ENCODE measurements around the gene PFKFB4. TPM values are rescaled to one million over a fixed set of nuclear protein-coding genes. Genes with fewer than 3 reads are reported as not detected.

PFKFB4 gene
- total and polyA plus RNA-seq, 2 donors (not counting 1 experiment from before 2014, with no cell fraction given) = 1.3 to 3.3 TPM

DNA sequence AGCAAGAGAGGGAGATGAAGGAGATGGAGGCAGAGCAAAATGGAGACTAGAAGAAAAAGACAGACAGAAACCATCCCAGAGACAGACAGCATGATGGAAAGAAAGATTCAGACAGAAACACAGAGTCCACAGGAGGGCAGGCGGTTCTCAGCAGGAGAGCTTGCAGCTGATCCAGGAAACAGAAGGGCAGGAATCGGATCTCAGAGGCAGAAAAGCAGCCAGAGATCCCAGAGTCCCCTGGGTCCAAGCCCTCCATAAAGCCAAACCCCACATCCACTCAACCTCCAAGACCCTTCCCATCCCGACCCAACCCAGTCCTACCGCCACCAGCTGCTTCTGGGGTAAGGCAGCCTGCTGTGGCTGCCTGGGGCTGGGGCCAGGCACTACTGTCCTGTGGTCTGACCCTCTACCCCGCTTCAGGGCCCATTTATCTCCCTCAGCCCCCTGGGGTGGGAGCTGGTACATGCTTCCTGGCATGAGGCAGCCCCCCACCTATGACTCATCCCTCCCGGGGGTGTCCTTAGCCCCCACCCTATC lies 6.8 kb upstream of the PFKFB4 start, which contains the start of gene UCN2:
UCN2 (minus strand) TSS at position 400 of the 537 bp plus-strand sequence. CDS start 657 bp downstream, outside the sequence.
- intact Hi-C loops (cut with micrococcal nuclease) = no loop called here
- no peak within 1 kb of the TSS for H2AFZ ChIP-seq (ENCODE audit: insufficient read depth, low read depth, low read length, poor library complexity, severe bottlenecking)
- peaks cover 11 to 18% of the 10 kb centered on the region in 2 donors for H3K4me1 ChIP-seq (ENCODE audit: control insufficient read depth in 2 of 2, insufficient read depth in 2 of 2, low read length in 2 of 2)
- H3K9ac ChIP-seq (ENCODE audit: low read length) = no peak within 1 kb of the TSS
- no peaks in the 10 kb centered on the region for H3K36me3 ChIP-seq (replicated peaks in 1 of 2; ENCODE audit: control extremely low read depth in 1 of 2, control insufficient read depth in 1 of 2, extremely low read depth in 1 of 2, insufficient read depth in 2 of 2, low read length in 1 of 2)
- Mint-ChIP-seq H3K27me3 (no peaks in the 10 kb centered on the region), H3K9me3 (ENCODE audit: insufficient read depth) (no peaks in the 10 kb centered on the region), H3K4me3 (no peak within 1 kb of the TSS), H3K27ac (no peak within 1 kb of the TSS), H3K4me1 (peaks cover 19% of the 10 kb centered on the region)
- TF ChIP-seq, protein P1, sequence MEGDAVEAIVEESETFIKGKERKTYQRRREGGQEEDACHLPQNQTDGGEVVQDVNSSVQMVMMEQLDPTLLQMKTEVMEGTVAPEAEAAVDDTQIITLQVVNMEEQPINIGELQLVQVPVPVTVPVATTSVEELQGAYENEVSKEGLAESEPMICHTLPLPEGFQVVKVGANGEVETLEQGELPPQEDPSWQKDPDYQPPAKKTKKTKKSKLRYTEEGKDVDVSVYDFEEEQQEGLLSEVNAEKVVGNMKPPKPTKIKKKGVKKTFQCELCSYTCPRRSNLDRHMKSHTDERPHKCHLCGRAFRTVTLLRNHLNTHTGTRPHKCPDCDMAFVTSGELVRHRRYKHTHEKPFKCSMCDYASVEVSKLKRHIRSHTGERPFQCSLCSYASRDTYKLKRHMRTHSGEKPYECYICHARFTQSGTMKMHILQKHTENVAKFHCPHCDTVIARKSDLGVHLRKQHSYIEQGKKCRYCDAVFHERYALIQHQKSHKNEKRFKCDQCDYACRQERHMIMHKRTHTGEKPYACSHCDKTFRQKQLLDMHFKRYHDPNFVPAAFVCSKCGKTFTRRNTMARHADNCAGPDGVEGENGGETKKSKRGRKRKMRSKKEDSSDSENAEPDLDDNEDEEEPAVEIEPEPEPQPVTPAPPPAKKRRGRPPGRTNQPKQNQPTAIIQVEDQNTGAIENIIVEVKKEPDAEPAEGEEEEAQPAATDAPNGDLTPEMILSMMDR (IDR thresholded peaks at IDR 0.05) = no peak
- no peak for TF ChIP-seq EZH2 (IDR thresholded peaks at IDR 0.05; ENCODE audit: borderline replicate concordance, insufficient read depth, low read depth, low read length, poor library complexity, severe bottlenecking)
- POLR2A ChIA-PET = interaction anchor here (0.8 kb wide), 1 partner anchor 459 kb away, joined by 10 read pairs; the partner anchor contains the start of gene NDUFAF3
- no peak within 1 kb of the TSS for H3K27ac ChIP-seq (ENCODE audit: low read length in 2 of 2)
- H3K9me3 ChIP-seq (ENCODE audit: control extremely low read depth in 1 of 3, control insufficient read depth in 2 of 3, insufficient read depth in 1 of 3, low read length in 2 of 3) = no peaks in the 10 kb centered on the region
- no peaks in the 10 kb centered on the region for H4K20me1 ChIP-seq (ENCODE audit: control insufficient read depth, insufficient read depth, low read length, poor library complexity, severe bottlenecking)
- no peak within 1 kb of the TSS for H3K4me3 ChIP-seq (ENCODE audit: control extremely low read depth in 1 of 5, extremely low read depth in 1 of 5, insufficient read depth in 1 of 5, low read depth in 2 of 5, low read length in 4 of 5)
- H3K27me3 ChIP-seq (replicated peaks in 1 of 4; ENCODE audit: control extremely low read depth in 1 of 4, control insufficient read depth in 3 of 4, insufficient read depth in 4 of 4, low read length in 3 of 4) = no peaks in the 10 kb centered on the region
- no peak within 1 kb of the TSS for H3K4me2 ChIP-seq (replicated peaks; ENCODE audit: low read depth, low read length, poor library complexity, severe bottlenecking)
- DNase-seq (no peak), ATAC-seq (ENCODE audit: low read depth) (no peak)
- H3K79me2 ChIP-seq (ENCODE audit: control insufficient read depth, insufficient read depth, low read length) = no peaks in the 10 kb centered on the region
- 82% methylated on average over 5 of the region's 6 CpGs for WGBS (ENCODE audit: insufficient coverage)
- CTCF ChIA-PET = interaction anchor here (1.1 kb wide), 1 partner anchor 14 kb away, joined by 3 read pairs; no protein-coding TSS in a partner anchor

DNA sequence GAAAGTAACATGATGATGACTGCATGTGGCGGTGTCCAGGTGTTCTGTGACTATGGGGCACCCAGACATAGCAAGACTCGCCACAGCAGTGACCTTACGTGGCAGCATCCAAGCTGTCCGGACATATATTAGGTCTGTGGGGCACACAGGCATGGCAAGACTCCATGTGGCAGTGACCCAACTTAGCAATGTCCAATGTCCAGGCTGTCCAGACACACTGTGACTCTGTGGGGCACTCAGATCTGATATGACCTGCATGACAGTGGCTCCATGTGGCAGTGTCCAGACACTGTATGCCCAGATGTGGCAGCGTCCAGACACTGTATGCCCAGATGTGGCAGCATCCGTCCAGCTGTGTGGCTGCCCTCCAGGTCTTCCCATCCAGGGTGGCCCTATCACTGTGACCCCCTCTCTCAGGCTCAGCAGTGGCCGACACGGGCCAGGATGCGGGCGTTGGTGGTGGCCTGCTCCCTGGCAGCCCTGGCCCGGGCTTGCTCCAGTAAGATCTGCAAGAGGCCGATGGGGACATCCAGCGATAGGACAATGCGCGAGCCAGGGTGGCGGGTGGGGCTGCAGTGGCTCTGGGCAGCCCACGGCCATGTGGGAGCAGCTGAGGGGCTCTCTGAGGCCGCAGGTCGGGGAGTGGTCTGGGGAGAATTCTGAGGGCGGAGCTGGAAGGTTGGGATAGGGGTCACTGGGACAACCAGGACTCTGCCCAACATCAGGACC lies 5.9 kb upstream of the PFKFB4 start:
- TF ChIP-seq EZH2 (IDR thresholded peaks at IDR 0.05; ENCODE audit: borderline replicate concordance, insufficient read depth, low read depth, low read length, poor library complexity, severe bottlenecking) = no peak
- TF ChIP-seq, protein P1 (IDR thresholded peaks at IDR 0.05) = no peak
- 90% methylated on average over 16 of the region's 20 CpGs for WGBS (ENCODE audit: insufficient coverage)

More for the DNA sequence above, 5.9 kb upstream of the PFKFB4 start:
- Histone ChIP-seq H3K9ac (ENCODE audit: low read length) (no peak overlapping the region), H3K4me1 (ENCODE audit: control insufficient read depth in 2 of 2, insufficient read depth in 2 of 2, low read length in 2 of 2) (peaks cover 11 to 28% of the 10 kb centered on the region in 2 donors), H3K36me3 (replicated peaks in 1 of 2; ENCODE audit: control extremely low read depth in 1 of 2, control insufficient read depth in 1 of 2, extremely low read depth in 1 of 2, insufficient read depth in 2 of 2, low read length in 1 of 2) (no peaks in the 10 kb centered on the region), H3K79me2 (ENCODE audit: control insufficient read depth, insufficient read depth, low read length) (no peaks in the 10 kb centered on the region), H3K27me3 (replicated peaks in 1 of 4; ENCODE audit: control extremely low read depth in 1 of 4, control insufficient read depth in 3 of 4, insufficient read depth in 4 of 4, low read length in 3 of 4) (no peaks in the 10 kb centered on the region), H3K9me3 (ENCODE audit: control extremely low read depth in 1 of 3, control insufficient read depth in 2 of 3, insufficient read depth in 1 of 3, low read length in 2 of 3) (no peaks in the 10 kb centered on the region), H3K4me2 (replicated peaks; ENCODE audit: low read depth, low read length, poor library complexity, severe bottlenecking) (no peak overlapping the region), H4K20me1 (ENCODE audit: control insufficient read depth, insufficient read depth, low read length, poor library complexity, severe bottlenecking) (no peaks in the 10 kb centered on the region), H3K4me3 (ENCODE audit: control extremely low read depth in 1 of 5, extremely low read depth in 1 of 5, insufficient read depth in 1 of 5, low read depth in 2 of 5, low read length in 4 of 5) (no peak overlapping the region), H3K27ac (ENCODE audit: low read length in 2 of 2) (no peak overlapping the region), H2AFZ (ENCODE audit: insufficient read depth, low read depth, low read length, poor library complexity, severe bottlenecking) (no peak overlapping the region)
- DNase-seq = no peak
- no peak for ATAC-seq (ENCODE audit: low read depth)
- no peaks in the 10 kb centered on the region for H3K9me3 Mint-ChIP-seq (ENCODE audit: insufficient read depth)
- intact Hi-C loops (cut with micrococcal nuclease) = no loop called here
- ChIA-PET POLR2A (no interaction called here), CTCF (interaction anchor here (1.1 to 1.8 kb wide), 2 partner anchors 13 to 161 kb away, joined by 3 to 4 read pairs; no protein-coding TSS in a partner anchor)
- no peak overlapping the region for H3K4me3 Mint-ChIP-seq
- H3K27ac Mint-ChIP-seq = no peak overlapping the region
- no peaks in the 10 kb centered on the region for H3K27me3 Mint-ChIP-seq
- peaks cover 24% of the 10 kb centered on the region for H3K4me1 Mint-ChIP-seq

Measured in B cell (primary cell).